Measurements from ENCODE around the gene EPGN.
A peak's percentile ranks its signal among the peaks of the same experiment; 100 is the strongest.

The EPGN gene

GRCh38 chr4:74305000-74305399, 3.3 kb upstream of the EPGN start:
- no peak for DNase-seq (ENCODE audit: low read depth)
- H3K4me3 ChIP-seq (ENCODE audit: low read depth, low read length), result no peak overlapping the region

GRCh38 chr4:74307170-74307569, 1.1 kb upstream of the EPGN start:
- no peak for DNase-seq (ENCODE audit: low read depth)
- no peak overlapping the region for H3K4me3 ChIP-seq (ENCODE audit: low read depth, low read length)

GRCh38 chr4:74309223-74309622, 953 bp downstream of the EPGN start:
- H3K4me3 ChIP-seq (ENCODE audit: low read depth, low read length), result no peak overlapping the region
- no peak for DNase-seq (ENCODE audit: low read depth)

GRCh38 chr4:74311696-74312313, 3.5 kb downstream of the EPGN start:
- DNase-seq (ENCODE audit: low read depth), result peak; percentile 29
- no peak overlapping the region for H3K4me3 ChIP-seq (ENCODE audit: low read depth, low read length)

DNA sequence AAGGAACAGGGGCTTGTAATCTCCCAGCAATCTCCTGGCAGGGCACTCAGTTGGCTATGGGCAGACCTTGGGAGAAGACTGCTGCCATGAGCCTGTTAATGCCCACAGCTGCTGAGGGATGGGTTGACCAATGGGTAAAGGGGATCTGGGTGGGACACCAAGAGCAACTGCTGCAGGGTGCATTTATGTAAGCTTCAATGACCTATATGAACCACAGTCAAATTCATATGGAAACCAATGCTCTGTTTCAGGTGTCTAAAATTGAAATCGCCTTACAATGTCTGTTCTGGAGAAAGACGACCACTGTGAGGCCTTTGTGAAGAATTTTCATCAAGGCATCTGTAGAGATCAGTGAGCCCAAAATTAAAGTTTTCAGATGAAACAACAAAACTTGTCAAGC, 6.1 kb downstream of the EPGN start:
- DNase-seq (ENCODE audit: low read depth), result no peak
- no peak overlapping the region for H3K4me3 ChIP-seq (ENCODE audit: low read depth, low read length)

DNA sequence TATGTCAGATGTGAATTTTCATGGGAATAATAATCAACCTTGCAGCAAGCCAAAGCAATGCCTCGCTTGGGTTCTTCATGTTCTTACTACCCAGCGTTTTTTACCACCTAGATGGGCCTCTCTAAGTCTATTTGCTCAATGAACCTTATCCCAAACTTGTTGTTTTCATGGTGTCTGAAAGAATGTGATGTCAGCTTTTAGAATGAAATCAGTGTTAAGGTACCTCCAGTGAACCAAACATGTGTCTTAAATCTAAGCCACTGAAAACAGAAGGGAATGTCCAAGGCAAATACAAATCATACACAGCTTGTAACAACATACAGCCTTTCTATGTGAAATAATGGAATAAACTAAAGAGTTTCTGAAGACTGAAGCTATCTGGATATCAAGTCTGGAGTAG, 6.7 kb downstream of the EPGN start:
- H3K4me3 ChIP-seq (ENCODE audit: low read depth, low read length), result no peak overlapping the region

DNA sequence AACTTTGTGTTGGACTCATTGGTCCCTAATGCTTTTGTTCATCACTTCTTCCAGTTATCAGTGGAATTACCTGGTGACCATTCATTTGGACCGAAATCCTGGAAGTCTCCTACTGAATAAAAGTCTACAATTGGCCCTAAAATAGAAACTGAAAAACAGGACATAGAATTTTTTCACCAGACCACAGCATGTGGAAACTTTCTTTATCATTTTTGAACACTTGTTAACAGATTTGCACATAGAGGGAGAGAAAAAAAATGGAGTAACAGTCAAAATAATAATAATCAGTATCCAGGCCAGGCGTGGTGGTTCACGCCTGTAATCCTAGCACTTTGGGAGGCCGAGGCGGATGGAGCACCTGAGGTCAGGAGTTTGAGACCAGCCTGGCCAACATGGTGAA, 7.1 kb downstream of the EPGN start:
- no peak overlapping the region for H3K4me3 ChIP-seq (ENCODE audit: low read depth, low read length)
- no peak for DNase-seq (ENCODE audit: low read depth)

More for the DNA sequence above, 6.7 kb downstream of the EPGN start:
- no peak for DNase-seq (ENCODE audit: low read depth)

GRCh38 chr4:74316397-74316796, 8.1 kb downstream of the EPGN start:
- peak; percentile 11 for DNase-seq (ENCODE audit: low read depth)
- no peak overlapping the region for H3K4me3 ChIP-seq (ENCODE audit: low read depth, low read length)

- no peak overlapping the region for H3K4me3 ChIP-seq (ENCODE audit: low read depth, low read length)
- DNase-seq (ENCODE audit: low read depth), result peak; percentile 48
Observed at GRCh38 chr4:74317616-74318246, 9.5 kb downstream of the EPGN start.

GRCh38 chr4:74318276-74318675, 10.0 kb downstream of the EPGN start:
- DNase-seq (ENCODE audit: low read depth), result no peak
- no peak overlapping the region for H3K4me3 ChIP-seq (ENCODE audit: low read depth, low read length)

DNA sequence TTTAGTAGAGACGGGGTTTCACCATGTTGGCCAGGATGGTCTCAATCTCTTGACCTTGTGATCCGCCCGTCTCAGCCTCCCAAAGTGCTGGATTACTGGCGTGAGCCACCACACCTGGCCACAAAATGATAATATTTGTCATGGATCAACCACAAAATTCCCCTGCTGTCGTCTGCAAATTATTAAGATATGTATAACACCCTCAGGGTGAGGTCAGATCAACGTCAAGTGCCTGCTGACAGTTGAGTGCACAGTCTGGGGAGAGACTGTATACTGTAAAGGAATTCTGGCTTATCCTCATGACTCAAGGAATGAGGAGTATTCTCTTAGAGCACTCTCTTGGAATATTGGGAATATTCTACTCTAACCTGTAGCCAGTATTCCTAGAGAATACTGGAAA, 11.2 kb downstream of the EPGN start:
- no peak overlapping the region for H3K4me3 ChIP-seq (ENCODE audit: low read depth, low read length)
- DNase-seq (ENCODE audit: low read depth), result no peak

- peak; percentile 14 for DNase-seq (ENCODE audit: low read depth)
- H3K4me3 ChIP-seq (ENCODE audit: low read depth, low read length), result no peak overlapping the region
Observed at GRCh38 chr4:74320559-74321118, 12.4 kb downstream of the EPGN start.

- H3K4me3 ChIP-seq (ENCODE audit: low read depth, low read length), result no peak overlapping the region
- no peak for DNase-seq (ENCODE audit: low read depth)
Observed at GRCh38 chr4:74322301-74322700, 14.0 kb downstream of the EPGN start.

GRCh38 chr4:74323663-74324062, 15.4 kb downstream of the EPGN start:
- DNase-seq (ENCODE audit: low read depth), result no peak
- H3K4me3 ChIP-seq (ENCODE audit: low read depth, low read length), result no peak overlapping the region

- no peak overlapping the region for H3K4me3 ChIP-seq (ENCODE audit: low read depth, low read length)
- DNase-seq (ENCODE audit: low read depth), result no peak
Observed at GRCh38 chr4:74324262-74324661, 16.0 kb downstream of the EPGN start.

DNA sequence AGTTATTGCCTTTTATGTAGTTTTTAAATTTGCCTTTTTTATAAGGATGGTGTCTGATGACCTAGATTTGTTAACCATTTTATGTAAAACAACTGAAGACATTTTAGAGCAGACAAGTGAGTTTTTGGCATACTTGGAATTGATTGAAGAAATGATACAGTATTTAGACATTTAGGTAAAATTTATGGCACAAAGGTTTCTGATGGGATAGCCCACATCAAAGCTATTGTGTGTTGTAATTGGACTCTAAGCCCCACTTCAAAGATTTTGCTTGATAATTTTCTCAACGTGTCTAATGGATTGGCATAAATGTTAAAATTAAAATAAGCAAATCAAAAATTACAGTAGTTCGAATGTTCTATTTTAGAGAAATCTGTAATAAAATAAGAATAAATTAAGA, 17.6 kb downstream of the EPGN start:
- DNase-seq (ENCODE audit: low read depth), result no peak
- H3K4me3 ChIP-seq (ENCODE audit: low read depth, low read length), result no peak overlapping the region

- H3K4me3 ChIP-seq (ENCODE audit: low read depth, low read length), result no peak overlapping the region
- DNase-seq (ENCODE audit: low read depth), result no peak
Observed at GRCh38 chr4:74327762-74328161, 19.5 kb downstream of the EPGN start.

DNA sequence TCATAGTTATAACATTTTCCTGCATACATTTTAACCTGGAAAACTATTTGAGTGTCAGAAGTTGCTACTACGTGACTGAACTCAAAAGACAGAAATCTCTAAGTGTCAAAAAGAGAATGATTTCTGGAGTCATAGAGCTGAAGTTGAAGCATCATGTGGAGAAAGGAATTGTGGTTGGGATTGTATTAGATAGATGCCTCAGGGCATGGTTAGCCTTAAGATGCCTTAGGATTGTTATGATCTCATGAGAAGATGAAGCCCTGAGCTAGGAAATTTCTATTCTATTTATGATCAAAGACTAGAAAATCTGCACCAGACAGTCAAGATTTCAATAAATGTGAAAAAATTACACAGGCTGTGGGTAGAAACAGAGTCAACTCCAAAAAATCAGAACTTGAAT, 20.2 kb downstream of the EPGN start:
- no peak overlapping the region for H3K4me3 ChIP-seq (ENCODE audit: low read depth, low read length)
- DNase-seq (ENCODE audit: low read depth), result no peak

GRCh38 chr4:74329307-74329706, 21.0 kb downstream of the EPGN start:
- no peak overlapping the region for H3K4me3 ChIP-seq (ENCODE audit: low read depth, low read length)
- DNase-seq (ENCODE audit: low read depth), result no peak

DNA sequence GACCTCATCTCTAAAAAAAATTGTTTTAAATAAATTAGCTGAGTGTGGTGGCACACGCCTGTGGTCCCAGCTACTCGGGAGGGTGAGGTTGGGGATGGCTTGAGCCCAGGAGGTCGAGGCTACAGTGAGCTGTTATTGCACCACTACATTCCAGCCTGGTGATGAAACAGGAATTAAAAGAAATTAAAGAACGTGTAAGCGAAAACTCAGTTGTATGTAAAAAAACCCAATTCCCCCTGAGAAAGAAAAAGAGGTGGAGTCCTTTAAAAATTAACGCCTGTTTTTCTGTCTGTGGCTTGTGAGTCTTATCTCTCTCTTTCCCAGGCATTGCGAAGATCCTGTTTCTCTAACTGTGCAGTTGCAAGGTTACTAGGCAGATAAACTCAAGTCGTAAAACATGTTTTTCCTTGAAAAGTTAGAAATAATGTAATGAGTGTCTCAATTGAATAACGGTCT, 22.1 kb downstream of the EPGN start:
- no peak for DNase-seq (ENCODE audit: low read depth)

DNA sequence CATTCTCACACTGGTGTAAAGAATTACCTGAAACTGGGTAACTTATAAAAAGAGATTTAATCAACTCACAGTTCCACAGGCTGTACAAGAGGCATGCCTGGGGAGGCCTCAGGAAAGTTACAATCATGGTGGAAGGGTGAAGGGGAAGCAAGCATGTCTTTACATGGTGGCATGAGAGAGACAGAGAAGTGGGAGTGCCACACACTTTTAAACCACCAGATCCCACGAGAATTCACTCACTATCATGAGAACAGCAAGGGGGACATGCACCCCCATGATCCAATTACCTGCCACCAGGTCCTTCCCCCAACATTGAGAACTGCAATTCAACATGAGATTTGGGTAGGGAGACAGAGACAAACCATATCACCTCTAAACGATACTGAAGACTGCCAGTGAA, 23.0 kb downstream of the EPGN start:
- no peak overlapping the region for H3K4me3 ChIP-seq (ENCODE audit: low read depth, low read length)
- DNase-seq (ENCODE audit: low read depth), result no peak

More for the DNA sequence above, 22.1 kb downstream of the EPGN start:
- no peak overlapping the region for H3K4me3 ChIP-seq (ENCODE audit: low read depth, low read length)
